Astrocyte of the cerebellum (primary cell): Measurements from ENCODE around the gene VWA8.

Experiments
- DNase-seq: peaks from one replicate; pipeline ENCODE4 v3.0.0-alpha.2; 2011; ENCODE audit warnings: low read depth
- H3K4me3 ChIP-seq: 2 replicates; pipeline ENCODE4 v1.5.1; 2011; ENCODE audit warnings: mild to moderate bottlenecking, low read depth, low read length, moderate library complexity
- CTCF ChIP-seq: IDR thresholded peaks from 2 replicates; pipeline ENCODE4 v1.5.1; 2012; ENCODE audit warnings: low read length, low read depth, moderate library complexity, mild to moderate bottlenecking; ENCODE audit errors: missing control alignments
- in situ Hi-C: cut with HindIII; loops from 2 replicates; pipeline ENCODE4 v1.10.0; 2017; ENCODE audit warnings: low sequenced_read_pairs

The VWA8 gene

GRCh38 chr13:41701676-41702075 lies 259.2 kb downstream of the VWA8 start:
- in situ Hi-C loops, result no loop called here
- DNase-seq, result no peak
- no peak for TF ChIP-seq CTCF
- H3K4me3 ChIP-seq, result no peak overlapping the region

- DNase-seq, result peak; percentile 68
- no peak for TF ChIP-seq CTCF
- no peak overlapping the region for H3K4me3 ChIP-seq
- in situ Hi-C loops, result no loop called here
Observed at GRCh38 chr13:41700790-41701310, 260.1 kb downstream of the VWA8 start.

- in situ Hi-C loops, result no loop called here
- TF ChIP-seq CTCF, result no peak
- no peak overlapping the region for H3K4me3 ChIP-seq
Observed at GRCh38 chr13:41699759-41700158, 261.1 kb downstream of the VWA8 start.

GRCh38 chr13:41697578-41697977 lies 263.3 kb downstream of the VWA8 start:
- no peak for TF ChIP-seq CTCF
- no peak for DNase-seq
- H3K4me3 ChIP-seq, result no peak overlapping the region
- in situ Hi-C loops, result no loop called here

More at GRCh38 chr13:41699759-41700158, 261.1 kb downstream of the VWA8 start:
- DNase-seq, result no peak

GRCh38 chr13:41696163-41697003 lies 264.5 kb downstream of the VWA8 start:
- peak; percentile 66 for DNase-seq
- H3K4me3 ChIP-seq, result no peak overlapping the region
- in situ Hi-C loops, result no loop called here
- TF ChIP-seq CTCF, result no peak

GRCh38 chr13:41694545-41695301 lies 266.2 kb downstream of the VWA8 start:
- DNase-seq, result peak; percentile 93
- no peak for TF ChIP-seq CTCF
- in situ Hi-C loops, result no loop called here
- H3K4me3 ChIP-seq, result no peak overlapping the region
